H1 (cell line): Measurements from ENCODE around the gene GPA33. TPM values are rescaled to one million over a fixed set of nuclear protein-coding genes. Genes with fewer than 3 reads are reported as not detected.

Experiments
- CTCF ChIA-PET: fragments of 300-600 bp; sonication (Branson Sonifier 250); formaldehyde crosslinking; loops from one replicate; lab custom pipeline; 2021; ENCODE audit not compliant: partially characterized antibody; lab: Charles Lee
- POLR2A ChIA-PET: fragments of 300-600 bp; sonication (Branson Sonifier 250); formaldehyde crosslinking; loops from one replicate; lab custom pipeline; 2021; ENCODE audit warnings: inconsistent platforms; ENCODE audit not compliant: partially characterized antibody; lab: Charles Lee
- DNase-seq, 2 experiments: peaks; one replicate each; pipeline versions ENCODE4 v3.0.0 to v3.0.0-alpha.2; 2010 to 2022; ENCODE audit warnings: low spot score in 2 of 2, low read depth in 1 of 2, mixed read lengths in 1 of 2
- FAIRE-seq: peaks from 2 replicates; lab custom pipeline; 2011; peaks lifted over from hg19 to GRCh38; lab: Jason Lieb, UNC
- H2AFZ ChIP-seq: 2 replicates; pipeline ENCODE4 v1.8.1; 2012; ENCODE audit warnings: low read length, inconsistent platforms
- H2AK5ac ChIP-seq: 2 replicates; pipeline ENCODE4 v1.6.1; 2013; ENCODE audit warnings: low read depth, low read length
- H2BK120ac ChIP-seq: replicated peaks from 2 replicates; pipeline ENCODE3; 2013; ENCODE audit warnings: low read depth, low read length, inconsistent platforms
- H2BK12ac ChIP-seq: 2 replicates; pipeline ENCODE4 v1.6.1; 2013; ENCODE audit warnings: low read depth, low read length
- H2BK15ac ChIP-seq: 2 replicates; pipeline ENCODE4 v1.6.1; 2013; ENCODE audit warnings: low read length
- H2BK20ac ChIP-seq: 2 replicates; pipeline ENCODE4 v1.6.1; 2013; ENCODE audit warnings: low read length
- H2BK5ac ChIP-seq: 2 replicates; pipeline ENCODE4 v1.6.1; 2013; ENCODE audit warnings: low read depth, low read length
- H3K14ac ChIP-seq: 2 replicates; pipeline ENCODE4 v1.6.1; 2013; ENCODE audit warnings: inconsistent platforms; ENCODE audit not compliant: insufficient read length
- H3K18ac ChIP-seq: 2 replicates; pipeline ENCODE4 v1.6.1; 2013; ENCODE audit warnings: low read length; ENCODE audit errors: extremely low read depth
- H3K23ac ChIP-seq: 2 replicates; pipeline ENCODE4 v1.6.1; 2013; ENCODE audit warnings: inconsistent platforms; ENCODE audit not compliant: insufficient read length
- H3K23me2 ChIP-seq: 2 replicates; pipeline ENCODE4 v1.6.1; 2013; ENCODE audit warnings: low read depth, low read length
- H3K27ac ChIP-seq: 2 replicates; pipeline ENCODE4 v1.6.1; 2011; ENCODE audit warnings: low read depth, low read length, inconsistent platforms
- H3K27me3 ChIP-seq, 4 experiments: replicated peaks in 1 of 4; 1 replicate in 1 of 4; 2 replicates in 3 of 4; pipeline versions ENCODE4 v1.6.1 to v1.8.1; 2011 to 2013; ENCODE audit warnings: low read length in 3 of 4, mild to moderate bottlenecking in 3 of 4, inconsistent platforms in 2 of 4, mixed read lengths in 2 of 4, moderate library complexity in 1 of 4; ENCODE audit not compliant: control insufficient read depth in 3 of 4, insufficient read depth in 3 of 4; ENCODE audit errors: extremely low read depth in 1 of 4
- H3K36me3 ChIP-seq, 4 experiments: 2 replicates each; pipeline versions ENCODE4 v1.6.1 to v1.8.1; 2011 to 2013; ENCODE audit warnings: mild to moderate bottlenecking in 4 of 4, low read length in 3 of 4, moderate library complexity in 2 of 4, control low read depth in 1 of 4, inconsistent platforms in 1 of 4; ENCODE audit not compliant: insufficient read depth in 4 of 4, control insufficient read depth in 2 of 4
- H3K4ac ChIP-seq: replicated peaks from 2 replicates; pipeline ENCODE3; 2013; ENCODE audit warnings: low read length, low read depth, mixed read lengths, inconsistent platforms; ENCODE audit not compliant: insufficient read length
- H3K4me1 ChIP-seq, 4 experiments: replicated peaks in 1 of 4; 1 replicate in 1 of 4; 2 replicates in 3 of 4; pipeline versions ENCODE4 v1.6.1 to v1.8.1; 2011 to 2013; ENCODE audit warnings: low read length in 3 of 4, inconsistent platforms in 2 of 4, mixed read lengths in 1 of 4; ENCODE audit not compliant: insufficient read depth in 4 of 4, control insufficient read depth in 3 of 4
- H3K4me2 ChIP-seq, 2 experiments: 2 replicates each; pipeline versions ENCODE4 v1.6.1 to v1.8.1; 2011 to 2013; ENCODE audit warnings: low read depth in 2 of 2, low read length in 2 of 2, control low read depth in 1 of 2, inconsistent platforms in 1 of 2, mild to moderate bottlenecking in 1 of 2; ENCODE audit not compliant: insufficient read depth in 1 of 2
- H3K4me3 ChIP-seq, 4 experiments: fragments of 200-600, 300-600 bp in 1 of 4; sonication (generic), shearing (Covaris generic), sonication (Bioruptor Twin) in 1 of 4; 2 replicates each; pipeline versions ENCODE4 v1.5.1 to v1.8.1; 2011 to 2016; ENCODE audit warnings: low read length in 4 of 4, low read depth in 3 of 4, control low read depth in 2 of 4, inconsistent platforms in 2 of 4, mild to moderate bottlenecking in 2 of 4, mixed read lengths in 1 of 4, moderate library complexity in 1 of 4; ENCODE audit not compliant: insufficient read depth in 2 of 4; ENCODE audit errors: extremely low read depth in 1 of 4
- H3K56ac ChIP-seq: replicated peaks from 2 replicates; pipeline ENCODE3; 2013; ENCODE audit warnings: low read depth, mild to moderate bottlenecking, mixed read lengths, low read length, inconsistent platforms; ENCODE audit not compliant: insufficient read length
- H3K79me1 ChIP-seq: 2 replicates; pipeline ENCODE4 v1.6.1; 2013; ENCODE audit warnings: low read depth, low read length, control low read depth
- H3K79me2 ChIP-seq, 2 experiments: 2 replicates each; pipeline versions ENCODE4 v1.6.1 to v1.8.1; 2012 to 2013; ENCODE audit warnings: low read length in 2 of 2, mild to moderate bottlenecking in 2 of 2, inconsistent platforms in 1 of 2; ENCODE audit not compliant: insufficient read depth in 2 of 2, control insufficient read depth in 1 of 2
- H3K9ac ChIP-seq, 4 experiments: replicated peaks in 1 of 4; 1 replicate in 1 of 4; 2 replicates in 3 of 4; pipeline versions ENCODE4 v1.6.1 to v1.8.1; 2011 to 2013; ENCODE audit warnings: low read depth in 3 of 4, low read length in 3 of 4, control low read depth in 2 of 4, mild to moderate bottlenecking in 2 of 4, moderate library complexity in 2 of 4, inconsistent platforms in 1 of 4; ENCODE audit errors: extremely low read depth in 1 of 4
- H3K9me3 ChIP-seq, 2 experiments: 2 replicates each; pipeline versions ENCODE4 v1.6.1 to v1.8.1; 2012 to 2013; ENCODE audit warnings: mild to moderate bottlenecking in 2 of 2, moderate library complexity in 2 of 2, control low read depth in 1 of 2, inconsistent platforms in 1 of 2, low read depth in 1 of 2, low read length in 1 of 2, mixed read lengths in 1 of 2; ENCODE audit not compliant: insufficient read depth in 2 of 2
- H4K20me1 ChIP-seq, 2 experiments: replicated peaks in 1 of 2; 2 replicates each; pipeline versions ENCODE3 to v1.8.1; 2011 to 2013; ENCODE audit warnings: inconsistent platforms in 2 of 2, low read length in 2 of 2, mild to moderate bottlenecking in 1 of 2; ENCODE audit not compliant: insufficient read depth in 2 of 2, control insufficient read depth in 1 of 2
- H4K5ac ChIP-seq: 2 replicates; pipeline ENCODE4 v1.6.1; 2013; ENCODE audit warnings: low read length, low read depth, mixed read lengths, inconsistent platforms; ENCODE audit not compliant: insufficient read length
- H4K8ac ChIP-seq: 2 replicates; pipeline ENCODE4 v1.8.0; 2013; ENCODE audit warnings: mild to moderate bottlenecking, moderate library complexity, low read length, inconsistent platforms; ENCODE audit not compliant: insufficient read depth; ENCODE audit errors: extremely low read depth
- H4K91ac ChIP-seq: replicated peaks from 2 replicates; pipeline ENCODE3; 2013; ENCODE audit warnings: low read length, mixed read lengths, inconsistent platforms; ENCODE audit not compliant: insufficient read length
- ASH2L ChIP-seq: fragments of 200-600, 300-600 bp; sonication (generic); IDR thresholded peaks from one replicate; pipeline ENCODE4 v1.7.1; 2017; ENCODE audit warnings: low read length
- ATF3 ChIP-seq: IDR thresholded peaks from 2 replicates; pipeline ENCODE4 v1.6.1; 2011; ENCODE audit warnings: low read depth, mild to moderate bottlenecking, low read length; ENCODE audit not compliant: insufficient read depth
- EZH2 ChIP-seq: fragments of 200-600 bp; sonication (generic); IDR thresholded peaks from 2 replicates; pipeline ENCODE4 v1.7.1; 2012; ENCODE audit warnings: low read depth, mild to moderate bottlenecking, moderate library complexity, low read length, inconsistent platforms; ENCODE audit not compliant: severe bottlenecking
- HDAC2 ChIP-seq, 2 experiments: fragments of 300-600 bp in 1 of 2; sonication (generic) in 1 of 2; IDR thresholded peaks; 2 replicates each; pipeline ENCODE4 v1.6.1; 2011 to 2012; ENCODE audit warnings: low read depth in 2 of 2, low read length in 2 of 2, mild to moderate bottlenecking in 2 of 2, moderate library complexity in 2 of 2, borderline replicate concordance in 1 of 2, inconsistent platforms in 1 of 2
- JUN ChIP-seq: IDR thresholded peaks from 2 replicates; pipeline ENCODE4 v1.6.1; 2011; ENCODE audit warnings: low read depth, mild to moderate bottlenecking, improper control_type of control experiment, low read length
- JUND ChIP-seq: IDR thresholded peaks from 2 replicates; pipeline ENCODE4 v1.6.1; 2011; ENCODE audit warnings: mild to moderate bottlenecking, improper control_type of control experiment, low read length
- POLR2AphosphoS5 ChIP-seq: IDR thresholded peaks from 2 replicates; pipeline ENCODE4 v1.6.1; 2011; ENCODE audit warnings: low read depth, low read length
- RAD21 ChIP-seq, 2 experiments: IDR thresholded peaks in 1 of 2; conservative IDR thresholded peaks in 1 of 2; 2 replicates each; pipeline ENCODE4 v1.6.1; 2011; ENCODE audit warnings: low read depth in 2 of 2, low read length in 2 of 2, improper control_type of control experiment in 1 of 2, inconsistent platforms in 1 of 2, mild to moderate bottlenecking in 1 of 2, moderate library complexity in 1 of 2
- RNF2 ChIP-seq: fragments of 200-900, 300-1000 bp; sonication (generic); IDR thresholded peaks from 2 replicates; pipeline ENCODE4 v1.7.1; 2016; ENCODE audit warnings: borderline replicate concordance, low read depth, mild to moderate bottlenecking, antibody characterized with exemption, low read length; ENCODE audit not compliant: poor library complexity, severe bottlenecking; ENCODE audit errors: missing control alignments
- SP1 ChIP-seq: IDR thresholded peaks from 2 replicates; pipeline ENCODE4 v1.6.1; 2011; ENCODE audit warnings: low read depth, low read length
- SUZ12 ChIP-seq: fragments of 200-600 bp; sonication (generic); IDR thresholded peaks from 2 replicates; pipeline ENCODE4 v1.6.1; 2012; ENCODE audit warnings: mild to moderate bottlenecking, inconsistent platforms, low read length, moderate library complexity, mixed read lengths
- TEAD4 ChIP-seq: IDR thresholded peaks from 2 replicates; pipeline ENCODE4 v1.6.1; 2012; ENCODE audit warnings: low read depth, low read length, inconsistent platforms, mixed read lengths
- YY1 ChIP-seq: IDR thresholded peaks from 2 replicates; pipeline ENCODE4 v1.6.1; 2011; ENCODE audit warnings: low read depth, mild to moderate bottlenecking, low read length
- WGBS, 2 experiments: shearing (Covaris generic) in 1 of 2; methylation state at CpG; one replicate each; pipeline versions ENCODE4 v1.1.6 to v1.1.7; 2013 to 2015; ENCODE audit warnings: low lambda C conversion rate in 2 of 2, mixed read lengths in 2 of 2, inconsistent platforms in 1 of 2, low coverage in 1 of 2, missing lambda C conversion rate in 1 of 2; ENCODE audit not compliant: insufficient replicate concordance in 2 of 2, insufficient coverage in 1 of 2, insufficient read length in 1 of 2; ENCODE audit errors: extremely low coverage in 1 of 2, missing lambda C conversion rate in 1 of 2; 5-methylcytosine and 5-hydroxymethylcytosine counted together
- polyA plus RNA-seq, 7 experiments: library from polyadenylated mRNA; depleted of rRNA in 3 of 7; stranded (reverse) in 5 of 7; unstranded in 2 of 7; fragments of >200 nt in 5 of 7; fragments of 200-250 nt in 2 of 7; gene quantifications; 1 replicate in 5 of 7; 2 replicates in 1 of 7; 4 replicates in 1 of 7; pipeline versions ENCODE4 v1.2.1 to v1.2.3, GENCODE V29; 2011 to 2013; ENCODE audit warnings: missing spikeins in 2 of 7, mixed read lengths in 2 of 7
- total RNA-seq: library from RNA; stranded (reverse); fragmentation: NEBNext Ultra II Directional; extraction: Animal tissue kit (Norgen Biotek cat#: 25700); gene quantifications from 2 replicates; pipeline ENCODE4 v1.2.1, GENCODE V29; 2021

GPA33 gene
- total and polyA plus RNA-seq, 2 of the 8 experiments (the other 6 are each of a cell fraction or from before 2014, with no cell fraction given) = 0.19 to 0.67 TPM

GRCh38 chr1:167068761-167069160 is 21.4 kb downstream of the GPA33 start:
- Histone ChIP-seq H2AFZ (0 out of 2 replicates have a peak overlapping the region, but pooled peaks have one; percentile 10), H3K9ac (no peak overlapping the region), H2AK5ac (peak overlapping the region; percentile 87; the same call in 1 of the 2 replicates), H3K23me2 (no peaks in the 10 kb centered on the region), H2BK20ac (no peak overlapping the region), H4K91ac (no peak overlapping the region), H3K9me3 (no peaks in the 10 kb centered on the region), H3K23ac (no peak overlapping the region), H3K56ac (no peak overlapping the region), H3K4me2 (no peak overlapping the region), H3K27ac (no peak overlapping the region), H4K5ac (no peak overlapping the region), H4K20me1 (no peaks in the 10 kb centered on the region), H3K36me3 (no peaks in the 10 kb centered on the region), H3K79me1 (no peaks in the 10 kb centered on the region), H3K18ac (no peak overlapping the region), H3K4ac (no peak overlapping the region), H3K4me1 (peaks cover 0 to 2% (median 0%) of the 10 kb centered on the region in 4 experiments; a peak in 1 of 7 replicates), H4K8ac (no peak overlapping the region), H3K4me3 (no peak overlapping the region), H3K14ac (no peak overlapping the region), H3K79me2 (no peaks in the 10 kb centered on the region), H2BK5ac (no peak overlapping the region), H2BK12ac (peak overlapping the region; percentile 76; the same call in 1 of the 2 replicates), H2BK15ac (peak overlapping the region; percentile 25; the same call in 1 of the 2 replicates), H3K27me3 (no peaks in the 10 kb centered on the region), H2BK120ac (no peak overlapping the region)
- no peak for DNase-seq
- 88% methylated on average over 13 of the region's 13 CpGs; no CpG with 5 or more reads in 1 of the 2 experiments for WGBS, 2 experiments
- ChIA-PET POLR2A (no interaction called here), CTCF (interaction anchor here (0.6 to 1.5 kb wide), 14 partner anchors 9 to 468 kb away, joined by 3 to 13 read pairs (median 3); no protein-coding TSS in a partner anchor)
- FAIRE-seq = no peak
- TF ChIP-seq RNF2 = no peak
- no peak for TF ChIP-seq ASH2L
- TF ChIP-seq JUN = no peak
- no peak for TF ChIP-seq YY1
- no peak for TF ChIP-seq RAD21 (IDR thresholded peaks at IDR 0.05 in 1 of 2, conservative IDR thresholded peaks at IDR 0.05 in 1 of 2; ENCODE audit: low read depth in 2 of 2, low read length in 2 of 2)
- no peak for TF ChIP-seq TEAD4
- TF ChIP-seq EZH2 = no peak
- no peak for TF ChIP-seq HDAC2 (IDR thresholded peaks at IDR 0.05; ENCODE audit: borderline replicate concordance in 1 of 2, low read depth in 2 of 2, low read length in 2 of 2)
- no peak for TF ChIP-seq JUND
- no peak for TF ChIP-seq POLR2AphosphoS5
- TF ChIP-seq ATF3 = no peak
- TF ChIP-seq SUZ12 = no peak
- no peak for TF ChIP-seq SP1
